ENCODE data around the gene TMEM119. TPM values are rescaled to one million over a fixed set of nuclear protein-coding genes. Genes with fewer than 3 reads are reported as not detected.
"Not testable (repeated sequence)": the region's sequence is repeated elsewhere in the genome, so short reads cannot be mapped to it uniquely, and the experiment has no call there.

Gene TMEM119
- total RNA-seq, 1 experiment from 2014 or later = not detected

DNA sequence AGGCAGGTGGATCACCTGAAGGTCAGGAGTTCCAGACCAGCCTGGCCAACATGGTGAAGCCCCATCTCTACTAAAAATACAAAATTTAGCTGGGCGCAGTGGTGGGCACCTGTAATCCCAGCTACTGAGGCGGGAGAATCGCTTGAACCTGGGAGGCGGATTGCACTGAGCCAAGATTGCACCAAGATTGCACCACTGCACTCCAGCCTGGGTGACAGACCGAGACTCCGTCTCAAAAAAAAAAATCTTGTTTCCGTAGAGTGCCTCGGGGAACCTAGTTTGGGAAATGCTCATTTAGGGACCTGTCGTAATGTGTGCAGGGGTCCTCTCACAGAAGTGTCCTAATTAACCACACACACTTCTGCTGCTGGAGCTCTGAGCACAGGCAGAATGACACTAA is 7.4 kb downstream of the TMEM119 start:
- CTCF ChIA-PET; BruUV-seq (replicated peaks): not testable (repeated sequence)

DNA sequence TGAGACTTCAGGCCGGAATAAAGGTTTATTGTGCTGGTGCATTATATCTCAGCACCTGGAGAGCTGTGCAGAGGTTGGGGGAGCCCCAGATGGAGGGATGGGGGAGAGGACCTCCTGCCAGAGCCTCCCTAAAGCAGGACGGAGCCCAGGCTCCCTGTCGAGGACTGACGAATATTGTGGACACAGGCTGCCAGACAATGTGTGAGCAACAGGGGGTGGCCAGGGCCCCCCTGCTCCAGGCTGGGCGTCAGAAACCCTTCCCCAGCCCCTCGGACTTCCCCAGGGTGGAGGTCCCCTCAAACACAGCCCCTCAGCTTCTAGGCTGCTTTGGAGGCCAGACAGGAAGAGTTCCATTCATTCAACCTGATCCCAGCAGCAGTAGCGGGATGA is 8.0 kb downstream of the TMEM119 start:
- Histone ChIP-seq H3K27ac (ENCODE audit: low read length) (no peak overlapping the region), H3K4me1 (ENCODE audit: control insufficient read depth, insufficient read depth, low read length) (peaks cover 4% of the 10 kb centered on the region), H3K9me3 (ENCODE audit: control insufficient read depth, insufficient read depth, low read depth, low read length) (no peaks in the 10 kb centered on the region), H3K27me3 (ENCODE audit: control insufficient read depth, insufficient read depth, low read length) (no peaks in the 10 kb centered on the region), H3K36me3 (ENCODE audit: control insufficient read depth, insufficient read depth, low read length) (no peaks in the 10 kb centered on the region), H3K4me3 (ENCODE audit: low read depth in 2 of 2, low read length in 2 of 2) (no peak overlapping the region)
- TF ChIP-seq, protein P1, sequence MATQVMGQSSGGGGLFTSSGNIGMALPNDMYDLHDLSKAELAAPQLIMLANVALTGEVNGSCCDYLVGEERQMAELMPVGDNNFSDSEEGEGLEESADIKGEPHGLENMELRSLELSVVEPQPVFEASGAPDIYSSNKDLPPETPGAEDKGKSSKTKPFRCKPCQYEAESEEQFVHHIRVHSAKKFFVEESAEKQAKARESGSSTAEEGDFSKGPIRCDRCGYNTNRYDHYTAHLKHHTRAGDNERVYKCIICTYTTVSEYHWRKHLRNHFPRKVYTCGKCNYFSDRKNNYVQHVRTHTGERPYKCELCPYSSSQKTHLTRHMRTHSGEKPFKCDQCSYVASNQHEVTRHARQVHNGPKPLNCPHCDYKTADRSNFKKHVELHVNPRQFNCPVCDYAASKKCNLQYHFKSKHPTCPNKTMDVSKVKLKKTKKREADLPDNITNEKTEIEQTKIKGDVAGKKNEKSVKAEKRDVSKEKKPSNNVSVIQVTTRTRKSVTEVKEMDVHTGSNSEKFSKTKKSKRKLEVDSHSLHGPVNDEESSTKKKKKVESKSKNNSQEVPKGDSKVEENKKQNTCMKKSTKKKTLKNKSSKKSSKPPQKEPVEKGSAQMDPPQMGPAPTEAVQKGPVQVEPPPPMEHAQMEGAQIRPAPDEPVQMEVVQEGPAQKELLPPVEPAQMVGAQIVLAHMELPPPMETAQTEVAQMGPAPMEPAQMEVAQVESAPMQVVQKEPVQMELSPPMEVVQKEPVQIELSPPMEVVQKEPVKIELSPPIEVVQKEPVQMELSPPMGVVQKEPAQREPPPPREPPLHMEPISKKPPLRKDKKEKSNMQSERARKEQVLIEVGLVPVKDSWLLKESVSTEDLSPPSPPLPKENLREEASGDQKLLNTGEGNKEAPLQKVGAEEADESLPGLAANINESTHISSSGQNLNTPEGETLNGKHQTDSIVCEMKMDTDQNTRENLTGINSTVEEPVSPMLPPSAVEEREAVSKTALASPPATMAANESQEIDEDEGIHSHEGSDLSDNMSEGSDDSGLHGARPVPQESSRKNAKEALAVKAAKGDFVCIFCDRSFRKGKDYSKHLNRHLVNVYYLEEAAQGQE (IDR thresholded peaks at IDR 0.05; ENCODE audit: insufficient read depth in 1 of 2, low read depth in 2 of 2, low read length in 1 of 2) = no peak
- TF ChIP-seq TCF7L2 (IDR thresholded peaks at IDR 0.05; ENCODE audit: low read depth, low read length) (no peak), POLR2AphosphoS5 (IDR thresholded peaks at IDR 0.05; ENCODE audit: low read depth, low read length) (no peak), SIN3A (IDR thresholded peaks at IDR 0.05; ENCODE audit: borderline replicate concordance, insufficient read depth, low read depth, low read length) (no peak)
- TF ChIP-seq, protein P2, sequence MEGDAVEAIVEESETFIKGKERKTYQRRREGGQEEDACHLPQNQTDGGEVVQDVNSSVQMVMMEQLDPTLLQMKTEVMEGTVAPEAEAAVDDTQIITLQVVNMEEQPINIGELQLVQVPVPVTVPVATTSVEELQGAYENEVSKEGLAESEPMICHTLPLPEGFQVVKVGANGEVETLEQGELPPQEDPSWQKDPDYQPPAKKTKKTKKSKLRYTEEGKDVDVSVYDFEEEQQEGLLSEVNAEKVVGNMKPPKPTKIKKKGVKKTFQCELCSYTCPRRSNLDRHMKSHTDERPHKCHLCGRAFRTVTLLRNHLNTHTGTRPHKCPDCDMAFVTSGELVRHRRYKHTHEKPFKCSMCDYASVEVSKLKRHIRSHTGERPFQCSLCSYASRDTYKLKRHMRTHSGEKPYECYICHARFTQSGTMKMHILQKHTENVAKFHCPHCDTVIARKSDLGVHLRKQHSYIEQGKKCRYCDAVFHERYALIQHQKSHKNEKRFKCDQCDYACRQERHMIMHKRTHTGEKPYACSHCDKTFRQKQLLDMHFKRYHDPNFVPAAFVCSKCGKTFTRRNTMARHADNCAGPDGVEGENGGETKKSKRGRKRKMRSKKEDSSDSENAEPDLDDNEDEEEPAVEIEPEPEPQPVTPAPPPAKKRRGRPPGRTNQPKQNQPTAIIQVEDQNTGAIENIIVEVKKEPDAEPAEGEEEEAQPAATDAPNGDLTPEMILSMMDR (IDR thresholded peaks at IDR 0.05) = no peak
- DNase-seq (ENCODE audit: low read depth, low spot score) (no peak), ATAC-seq (no peak)
- ChIA-PET POLR2A (no interaction called here), CTCF (no interaction called here)
- BruUV-seq (replicated peaks) = no TSS peak
- intact Hi-C loops (cut with micrococcal nuclease; ENCODE audit: unreplicated experiment) (no loop called here), in situ Hi-C loops (cut with HindIII; ENCODE audit: low pct_unique_long_range_greater_than_20kb, low sequenced_read_pairs) (no loop called here)

More for the DNA sequence above, 7.4 kb downstream of the TMEM119 start:
- ATAC-seq; H3K4me1 ChIP-seq (ENCODE audit: control insufficient read depth, insufficient read depth, low read length); POLR2A ChIA-PET; H3K4me3 ChIP-seq (ENCODE audit: low read depth in 2 of 2, low read length in 2 of 2); H3K27ac ChIP-seq (ENCODE audit: low read length); intact Hi-C loops (cut with micrococcal nuclease; ENCODE audit: unreplicated experiment); DNase-seq (ENCODE audit: low read depth, low spot score); H3K27me3 ChIP-seq (ENCODE audit: control insufficient read depth, insufficient read depth, low read length); H3K9me3 ChIP-seq (ENCODE audit: control insufficient read depth, insufficient read depth, low read depth, low read length); in situ Hi-C loops (cut with HindIII; ENCODE audit: low pct_unique_long_range_greater_than_20kb, low sequenced_read_pairs); H3K36me3 ChIP-seq (ENCODE audit: control insufficient read depth, insufficient read depth, low read length): not testable (repeated sequence)

- Histone ChIP-seq H3K9me3 (ENCODE audit: control insufficient read depth, insufficient read depth, low read depth, low read length) (no peaks in the 10 kb centered on the region), H3K36me3 (ENCODE audit: control insufficient read depth, insufficient read depth, low read length) (no peaks in the 10 kb centered on the region), H3K4me1 (ENCODE audit: control insufficient read depth, insufficient read depth, low read length) (peaks cover 4% of the 10 kb centered on the region), H3K4me3 (ENCODE audit: low read depth in 2 of 2, low read length in 2 of 2) (no peak overlapping the region), H3K27me3 (ENCODE audit: control insufficient read depth, insufficient read depth, low read length) (no peaks in the 10 kb centered on the region), H3K27ac (ENCODE audit: low read length) (no peak overlapping the region)
- DNase-seq (ENCODE audit: low read depth, low spot score) (no peak), ATAC-seq (peak; percentile 61)
- CTCF ChIA-PET = interaction anchor here (0.5 kb wide), 1 partner anchor 1524 kb away, joined by 3 read pairs; no protein-coding TSS in a partner anchor
- intact Hi-C loops (cut with micrococcal nuclease; ENCODE audit: unreplicated experiment) = no loop called here
- in situ Hi-C loops (cut with HindIII; ENCODE audit: low pct_unique_long_range_greater_than_20kb, low sequenced_read_pairs) = no loop called here
- BruUV-seq (replicated peaks) = no TSS peak
- POLR2A ChIA-PET = no interaction called here
- TF ChIP-seq, protein P1 (IDR thresholded peaks at IDR 0.05; ENCODE audit: insufficient read depth in 1 of 2, low read depth in 2 of 2, low read length in 1 of 2) = no peak
- no peak for TF ChIP-seq POLR2AphosphoS5 (IDR thresholded peaks at IDR 0.05; ENCODE audit: low read depth, low read length)
- TF ChIP-seq TCF7L2 (IDR thresholded peaks at IDR 0.05; ENCODE audit: low read depth, low read length) = no peak
- TF ChIP-seq, protein P2 (IDR thresholded peaks at IDR 0.05) = no peak
- no peak for TF ChIP-seq SIN3A (IDR thresholded peaks at IDR 0.05; ENCODE audit: borderline replicate concordance, insufficient read depth, low read depth, low read length)
These were observed 8.7 kb downstream of the TMEM119 start for GRCh38 chr12:108589028-108589839.

Data from Panc1 (cell line).